HepG2 (cell line): ENCODE measurements around the gene CHD9. TPM values are rescaled to one million over a fixed set of nuclear protein-coding genes. Genes with fewer than 3 reads are reported as not detected.

Experiments used
- ATAC-seq: fragments of 200-7000 bp; cut with Tn5 transposase; 3 replicates; pipeline ENCODE4 v1.9.1; 2020; ENCODE audit warnings: mild to moderate bottlenecking, moderate library complexity
- BruUV-seq: library from RNA; stranded (reverse); fragments of 400-500 nt; replicated peaks from 2 replicates; lab custom pipeline; 2021; lab: Mats Ljungman, UMichigan
- CTCF ChIA-PET: fragments of 300-600 bp; formaldehyde crosslinking; extraction: SDS; loops from one replicate; lab custom pipeline; 2021; ENCODE audit warnings: low total read pairs, inconsistent platforms, low intra/inter-chr PET ratio; lab: Yijun Ruan, JAX
- POLR2A ChIA-PET: fragments of 350-600 bp; sonication (Branson Sonifier 250); formaldehyde crosslinking; loops from one replicate; lab custom pipeline; 2020; ENCODE audit warnings: antibody characterized with exemption, inconsistent platforms; lab: Yijun Ruan, JAX
- DNase-seq: peaks from one replicate; pipeline ENCODE4 v3.0.0-alpha.2; 2015; ENCODE audit warnings: low spot score
- FAIRE-seq: peaks from 3 replicates; lab custom pipeline; 2011; peaks lifted over from hg19 to GRCh38; lab: Jason Lieb, UNC
- H2AFZ ChIP-seq: one replicate; pipeline ENCODE4 v1.6.1; 2011; ENCODE audit warnings: low read length, inconsistent platforms
- H3K27ac ChIP-seq: fragments of 300-600 bp; 3 replicates; pipeline ENCODE4 v1.8.0; 2011; ENCODE audit warnings: mixed run types, mild to moderate bottlenecking, mixed read lengths, low read length, inconsistent platforms; ENCODE audit not compliant: insufficient read depth; ENCODE audit errors: extremely low read length
- H3K27me3 ChIP-seq, 2 experiments: fragments of 200-600 bp in 1 of 2; 2 replicates in 1 of 2; 3 replicates in 1 of 2; pipeline versions ENCODE4 v1.6.0 to v1.8.0; 2011; ENCODE audit warnings: low read length in 2 of 2, mild to moderate bottlenecking in 2 of 2, moderate library complexity in 2 of 2, inconsistent platforms in 1 of 2; ENCODE audit not compliant: insufficient read depth in 2 of 2, control insufficient read depth in 1 of 2
- H3K36me3 ChIP-seq, 2 experiments: fragments of 200-600 bp in 1 of 2; replicated peaks in 1 of 2; 2 replicates in 1 of 2; 3 replicates in 1 of 2; pipeline versions ENCODE4 v1.5.1 to v1.8.0; 2011; ENCODE audit warnings: low read length in 2 of 2, inconsistent platforms in 1 of 2; ENCODE audit not compliant: insufficient read depth in 2 of 2, control insufficient read depth in 1 of 2
- H3K4me1 ChIP-seq: 2 replicates; pipeline ENCODE4 v1.5.1; 2012; ENCODE audit warnings: low read length, inconsistent platforms; ENCODE audit not compliant: insufficient read depth
- H3K4me2 ChIP-seq: 2 replicates; pipeline ENCODE4 v1.6.0; 2011; ENCODE audit warnings: low read depth, low read length, inconsistent platforms
- H3K4me3 ChIP-seq, 3 experiments: fragments of 200-600 bp in 1 of 3; sonication (generic), shearing (Covaris generic) in 1 of 3; replicated peaks in 1 of 3; 2 replicates each; pipeline ENCODE4 v1.5.1; 2011 to 2016; ENCODE audit warnings: low read length in 3 of 3, inconsistent platforms in 2 of 3, low read depth in 2 of 3, mild to moderate bottlenecking in 2 of 3, control low read depth in 1 of 3, mixed read lengths in 1 of 3; ENCODE audit not compliant: insufficient read depth in 1 of 3
- H3K79me2 ChIP-seq: one replicate; pipeline ENCODE4 v1.6.1; 2011; ENCODE audit warnings: low read length, inconsistent platforms; ENCODE audit not compliant: insufficient read depth
- H3K9ac ChIP-seq: 2 replicates; pipeline ENCODE4 v1.6.0; 2011; ENCODE audit warnings: mild to moderate bottlenecking, low read depth, low read length, inconsistent platforms; ENCODE audit not compliant: insufficient read depth
- H3K9me3 ChIP-seq: 2 replicates; pipeline ENCODE4 v1.5.1; 2012; ENCODE audit warnings: mild to moderate bottlenecking, low read length
- H4K20me1 ChIP-seq: 2 replicates; pipeline ENCODE4 v1.6.0; 2011; ENCODE audit warnings: inconsistent platforms, mild to moderate bottlenecking, low read length, moderate library complexity; ENCODE audit not compliant: insufficient read depth
- DNMT1 ChIP-seq: sonication (generic); formaldehyde crosslinking; IDR thresholded peaks from 2 replicates; pipeline ENCODE4 v1.5.1; 2020; ENCODE audit warnings: mild to moderate bottlenecking, missing genetic modification reagents
- HNF4A ChIP-seq: sonication (generic); formaldehyde crosslinking; IDR thresholded peaks from 2 replicates; pipeline ENCODE4 v1.4.0; 2020; ENCODE audit warnings: missing genetic modification reagents
- WGBS: methylation state at CpG from one replicate; pipeline ENCODE4 v1.1.6; 2017; ENCODE audit warnings: low lambda C conversion rate; 5-methylcytosine and 5-hydroxymethylcytosine counted together
- in situ Hi-C: cut with HindIII; loops from 2 replicates; pipeline ENCODE4 v1.10.0; 2017; ENCODE audit warnings: low pct_unique_long_range_greater_than_20kb; ENCODE audit not compliant: extremely low pct_ligation_motif_present
- intact Hi-C: fragments of 100-400 bp; cut with micrococcal nuclease; formaldehyde crosslinking; loops from one replicate; pipeline ENCODE4 v1.10.0; 2022; ENCODE audit not compliant: unreplicated experiment
- polyA plus RNA-seq, 8 experiments: library from polyadenylated mRNA; depleted of rRNA in 3 of 8; stranded (reverse) in 7 of 8; unstranded in 1 of 8; fragments of >200 nt; fragmentation: Illumina TruSeq in 4 of 8; extraction: Trizol in 4 of 8; gene quantifications; 2 replicates each; pipeline versions ENCODE4 v1.2.1 to v1.2.3, GENCODE V29; 2011 to 2016; ENCODE audit warnings: low read depth in 4 of 8, missing spikeins in 1 of 8, mixed read lengths in 1 of 8; ENCODE audit not compliant: insufficient read depth in 1 of 8
- total RNA-seq, 5 experiments: library from RNA; depleted of rRNA; stranded (reverse); fragments of >200 nt; fragmentation: Illumina TruSeq; extraction: Trizol; gene quantifications; 2 replicates each; pipeline ENCODE4 v1.2.3, GENCODE V29; 2016; ENCODE audit warnings: low read depth in 1 of 5
- TF ChIP-seq, protein P1 (sequence below): sonication (generic); formaldehyde crosslinking; IDR thresholded peaks from 2 replicates; pipeline ENCODE4 v1.4.0; 2020; ENCODE audit warnings: missing genetic modification reagents

Gene CHD9
- total and polyA plus RNA-seq, 2 of the 13 experiments (the other 11 are each of a cell fraction or from before 2014, with no cell fraction given), result 23.4 to 27.7 TPM

DNA sequence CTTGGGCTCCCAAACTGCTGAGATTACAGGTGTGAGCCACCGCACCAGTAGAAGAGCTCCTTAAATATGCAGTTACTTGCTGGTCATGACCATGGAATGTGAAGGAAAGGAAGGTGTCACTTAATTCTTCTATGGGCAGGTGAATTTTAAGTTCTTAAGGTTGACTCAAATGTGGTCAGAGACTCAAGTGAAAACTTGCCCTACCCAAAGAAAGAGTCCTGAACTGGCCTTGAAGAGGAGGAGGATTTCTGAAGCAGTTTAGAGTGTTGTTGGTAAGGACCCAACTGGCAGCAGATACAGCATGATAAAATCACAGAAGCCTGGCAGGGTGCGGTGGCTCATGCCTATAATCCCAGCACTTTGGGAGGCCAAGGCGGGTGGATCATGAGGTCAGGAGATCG is 29.4 kb downstream of the CHD9 start:
- H3K9ac ChIP-seq, result no peak overlapping the region
- BruUV-seq, result no TSS peak
- in situ Hi-C loops (no loop called here), intact Hi-C loops (no loop called here)
- FAIRE-seq (no peak), DNase-seq (no peak), ATAC-seq (no peak)
- no peaks in the 10 kb centered on the region for H3K27me3 ChIP-seq
- peaks cover 24% of the 10 kb centered on the region for H3K79me2 ChIP-seq
- H2AFZ ChIP-seq, result no peak overlapping the region
- no peak overlapping the region for H3K4me3 ChIP-seq
- ChIA-PET POLR2A (no interaction called here), CTCF (no interaction called here)
- H3K36me3 ChIP-seq, result peaks cover 0 to 3% of the 10 kb centered on the region in 2 experiments; a peak in 3 of 5 replicates
- 0 out of 2 replicates have a peak, but pooled peaks cover 5% of the 10 kb centered on the region for H4K20me1 ChIP-seq
- 97% methylated on average over 4 of the region's 4 CpGs for WGBS
- no peaks in the 10 kb centered on the region for H3K9me3 ChIP-seq
- TF ChIP-seq, protein P1, sequence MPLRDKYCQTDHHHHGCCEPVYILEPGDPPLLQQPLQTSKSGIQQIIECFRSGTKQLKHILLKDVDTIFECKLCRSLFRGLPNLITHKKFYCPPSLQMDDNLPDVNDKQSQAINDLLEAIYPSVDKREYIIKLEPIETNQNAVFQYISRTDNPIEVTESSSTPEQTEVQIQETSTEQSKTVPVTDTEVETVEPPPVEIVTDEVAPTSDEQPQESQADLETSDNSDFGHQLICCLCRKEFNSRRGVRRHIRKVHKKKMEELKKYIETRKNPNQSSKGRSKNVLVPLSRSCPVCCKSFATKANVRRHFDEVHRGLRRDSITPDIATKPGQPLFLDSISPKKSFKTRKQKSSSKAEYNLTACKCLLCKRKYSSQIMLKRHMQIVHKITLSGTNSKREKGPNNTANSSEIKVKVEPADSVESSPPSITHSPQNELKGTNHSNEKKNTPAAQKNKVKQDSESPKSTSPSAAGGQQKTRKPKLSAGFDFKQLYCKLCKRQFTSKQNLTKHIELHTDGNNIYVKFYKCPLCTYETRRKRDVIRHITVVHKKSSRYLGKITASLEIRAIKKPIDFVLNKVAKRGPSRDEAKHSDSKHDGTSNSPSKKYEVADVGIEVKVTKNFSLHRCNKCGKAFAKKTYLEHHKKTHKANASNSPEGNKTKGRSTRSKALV (CRISPR knock-in tag), result no peak
- TF ChIP-seq DNMT1 (CRISPR knock-in tag), result no peak
- H3K27ac ChIP-seq, result no peak overlapping the region
- no peak overlapping the region for H3K4me2 ChIP-seq
- H3K4me1 ChIP-seq, result peaks cover 16% of the 10 kb centered on the region

- BruUV-seq, result no TSS peak
- ChIA-PET POLR2A (no interaction called here), CTCF (no interaction called here)
- Histone ChIP-seq H3K4me1 (peaks cover 22% of the 10 kb centered on the region), H3K9me3 (no peaks in the 10 kb centered on the region), H3K4me2 (no peak overlapping the region), H3K9ac (no peak overlapping the region), H3K4me3 (no peak overlapping the region), H3K27ac (no peak overlapping the region), H4K20me1 (0 out of 2 replicates have a peak, but pooled peaks cover 5% of the 10 kb centered on the region), H3K36me3 (peaks cover 0 to 3% of the 10 kb centered on the region in 2 experiments; a peak in 3 of 5 replicates), H3K27me3 (no peaks in the 10 kb centered on the region), H3K79me2 (peaks cover 21% of the 10 kb centered on the region), H2AFZ (no peak overlapping the region)
- DNase-seq, result no peak
- no peak for TF ChIP-seq HNF4A (CRISPR knock-in tag)
- intact Hi-C loops, result no loop called here
- in situ Hi-C loops, result no loop called here
- 95% methylated on average over 8 of the region's 8 CpGs for WGBS
- no peak for FAIRE-seq
- no peak for ATAC-seq
Observed at GRCh38 chr16:53084746-53085334, 30.0 kb downstream of the CHD9 start.
